GM19099 (cell line): Measurements from ENCODE around the gene TDO2.

Source experiments
- POLR2A ChIP-seq: IDR thresholded peaks from 3 replicates; pipeline ENCODE4 v1.6.1; 2011; ENCODE audit warnings: low read depth; ENCODE audit not compliant: insufficient read length; ENCODE audit errors: extremely low read depth

The TDO2 gene

DNA sequence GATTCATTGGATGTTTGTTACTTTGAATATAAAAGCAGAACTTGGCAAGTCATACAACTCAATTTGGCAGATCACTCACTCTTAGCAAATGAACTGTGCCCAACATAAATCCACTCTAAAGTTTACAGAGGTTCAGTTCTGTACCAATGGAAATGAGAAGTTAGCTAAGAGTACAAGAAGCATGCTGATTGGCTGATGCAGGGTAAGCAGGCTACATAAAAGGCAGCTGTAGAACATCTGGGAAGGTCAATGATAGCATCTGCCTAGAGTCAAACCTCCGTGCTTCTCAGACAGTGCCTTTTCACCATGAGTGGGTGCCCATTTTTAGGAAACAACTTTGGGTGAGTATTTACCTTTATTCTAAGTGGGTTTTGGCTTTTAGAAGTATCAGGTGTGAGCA lies at the start of gene TDO2:
Gene TDO2 (plus strand): TSS at position 244 of the 400 bp plus-strand sequence. CDS start 63 bp downstream, at position 307.
- TF ChIP-seq POLR2A: no peak

- TF ChIP-seq POLR2A: no peak
Observed at GRCh38 chr4:155854582-155855226, 48.8 kb upstream of the TDO2 start.

DNA sequence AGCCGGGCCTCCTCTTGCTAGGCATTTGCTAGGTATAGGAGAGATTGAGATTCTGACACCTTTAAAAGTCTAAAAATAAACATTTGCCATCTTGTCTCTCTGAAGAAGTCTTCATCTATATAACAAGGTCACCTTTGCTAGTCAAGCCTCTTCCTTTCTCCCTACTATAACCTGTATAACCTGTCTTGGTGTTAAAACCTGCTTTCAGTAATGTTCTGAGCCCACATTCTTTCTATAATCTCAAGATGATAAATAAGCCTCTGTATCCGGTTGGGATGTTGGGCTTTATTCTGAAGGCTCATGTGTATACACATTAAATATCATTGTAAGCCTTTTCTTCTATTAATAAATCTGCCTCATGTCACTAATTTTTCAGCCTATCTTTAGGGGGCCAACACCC lies 47.6 kb upstream of the TDO2 start:
- no peak for TF ChIP-seq POLR2A

- no peak for TF ChIP-seq POLR2A
Observed at GRCh38 chr4:155866177-155866576, 37.3 kb upstream of the TDO2 start, which contains the start of gene ASIC5. TSS of gene ASIC5 (minus strand) at chr4:155866277. CDS start at chr4:155866226, 51 bp downstream.

GRCh38 chr4:155875878-155876277 lies 27.6 kb upstream of the TDO2 start:
- TF ChIP-seq POLR2A: no peak

DNA sequence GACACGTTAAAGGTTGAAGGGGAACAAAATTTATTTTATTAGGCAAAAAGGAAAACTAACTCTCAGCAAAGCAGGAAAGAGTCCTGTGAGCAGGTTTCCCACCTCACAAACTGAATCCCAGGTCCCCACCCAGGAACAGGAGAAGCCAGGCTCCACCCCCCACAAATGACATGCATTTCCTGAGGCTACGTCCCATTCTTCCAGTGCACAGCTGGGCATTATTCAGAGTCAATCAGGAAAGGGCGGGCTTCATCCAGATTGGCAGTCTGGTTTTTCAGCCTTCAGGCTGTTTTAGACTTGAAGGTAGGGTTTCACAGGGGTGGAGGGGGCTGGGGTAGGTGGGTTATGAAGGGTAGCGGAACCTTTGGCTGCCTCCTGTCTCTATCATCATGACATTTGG lies 25.5 kb upstream of the TDO2 start:
- TF ChIP-seq POLR2A: no peak

- no peak for TF ChIP-seq POLR2A
Observed at GRCh38 chr4:155878611-155879010, 24.9 kb upstream of the TDO2 start.

DNA sequence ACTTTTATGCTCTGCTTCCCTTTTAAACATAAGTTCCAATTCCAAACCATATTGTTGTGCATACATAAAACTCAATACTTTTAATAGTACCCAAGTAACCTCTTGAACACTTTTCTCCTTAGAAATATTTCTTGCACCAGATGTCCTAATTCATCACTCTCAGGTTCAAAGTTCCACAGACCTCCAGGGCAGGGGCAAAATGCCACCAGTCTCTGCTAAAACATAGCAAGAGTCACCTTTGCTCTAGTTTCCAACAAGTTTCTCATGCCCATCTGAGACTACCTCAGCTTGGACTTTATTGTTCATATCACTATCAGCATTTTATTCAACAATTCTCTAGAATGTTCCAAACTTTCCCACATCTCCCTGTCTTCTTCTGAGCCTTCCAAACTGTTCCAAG lies 23.7 kb upstream of the TDO2 start:
- TF ChIP-seq POLR2A: no peak

GRCh38 chr4:155881555-155881954 lies 21.9 kb upstream of the TDO2 start:
- TF ChIP-seq POLR2A: no peak

DNA sequence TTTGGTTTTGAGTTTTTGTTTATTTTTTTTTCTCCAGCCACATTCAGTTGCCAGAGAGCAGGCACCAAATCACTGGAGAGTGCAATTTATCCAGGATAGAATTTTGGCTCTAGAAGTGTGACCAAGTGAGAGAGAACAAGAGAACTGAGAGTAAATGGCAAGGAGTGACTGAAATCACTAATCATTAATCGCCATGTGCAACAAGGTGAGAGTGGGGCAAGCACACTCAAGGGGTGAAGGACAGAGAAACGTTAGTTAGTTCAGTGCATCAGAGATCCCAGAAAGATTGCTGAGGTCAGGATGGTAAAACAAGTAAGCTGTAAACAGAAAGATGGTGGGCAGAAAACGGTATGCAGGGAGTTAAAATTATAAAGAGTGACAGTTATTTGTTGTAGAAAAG lies 19.6 kb upstream of the TDO2 start:
- no peak for TF ChIP-seq POLR2A

GRCh38 chr4:155885666-155886065 lies 17.8 kb upstream of the TDO2 start:
- TF ChIP-seq POLR2A: no peak

DNA sequence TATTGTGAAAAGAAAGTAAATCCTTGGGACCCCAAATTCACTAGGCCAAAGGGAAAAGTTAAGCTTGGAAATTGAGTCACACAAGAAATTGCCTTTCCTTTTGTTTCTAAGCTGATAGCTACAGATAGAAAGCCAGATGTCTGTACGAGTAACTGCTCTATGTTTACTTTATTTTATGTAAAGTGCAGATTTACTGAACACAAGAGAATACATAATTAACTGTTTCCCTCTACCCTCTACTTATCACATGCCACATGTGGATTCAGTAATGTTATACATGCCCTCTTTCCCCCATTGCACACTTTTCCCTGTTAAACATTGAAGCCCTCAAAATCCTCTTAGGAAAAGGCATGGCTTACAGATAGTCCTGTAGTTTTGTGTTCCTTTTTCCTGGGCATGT lies 16.5 kb upstream of the TDO2 start:
- TF ChIP-seq POLR2A: no peak

- TF ChIP-seq POLR2A: no peak
Observed at GRCh38 chr4:155887847-155888570, 15.5 kb upstream of the TDO2 start.

GRCh38 chr4:155889031-155889793 lies 14.3 kb upstream of the TDO2 start:
- no peak for TF ChIP-seq POLR2A

- TF ChIP-seq POLR2A: no peak
Observed at GRCh38 chr4:155889946-155890345, 13.6 kb upstream of the TDO2 start.

DNA sequence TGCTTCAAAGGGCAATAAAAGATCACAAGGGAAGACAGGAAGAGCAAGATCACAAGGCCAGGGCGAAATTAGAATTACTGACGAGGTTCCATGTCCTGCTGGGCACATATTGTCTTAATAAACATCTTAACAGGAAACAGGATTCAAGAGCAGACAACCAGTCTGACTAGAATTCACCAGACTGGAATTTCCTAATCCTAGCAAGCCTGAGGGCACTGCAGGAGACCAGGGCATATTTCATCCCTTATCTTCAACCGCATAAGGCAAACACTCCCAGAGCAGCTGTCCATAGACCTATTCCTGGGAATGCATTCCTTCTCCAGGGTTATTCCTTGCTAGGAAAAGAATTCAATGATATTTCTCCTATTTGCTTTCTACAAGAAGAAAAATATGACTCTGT lies 12.4 kb upstream of the TDO2 start:
- TF ChIP-seq POLR2A: no peak
